DND-41 (cell line): ENCODE results near the gene MARS1.

ENCODE experiments used
- CTCF ChIP-seq: IDR thresholded peaks from 2 replicates; pipeline ENCODE4 v1.5.1; 2012; ENCODE audit warnings: borderline replicate concordance, low read length, moderate library complexity, mild to moderate bottlenecking; ENCODE audit not compliant: poor library complexity, severe bottlenecking; ENCODE audit errors: extremely low read depth
- EZH2 ChIP-seq: IDR thresholded peaks from 3 replicates; pipeline ENCODE4 v1.6.1; 2012; ENCODE audit warnings: borderline replicate concordance, low read depth, mild to moderate bottlenecking, moderate library complexity, low read length, inconsistent platforms; ENCODE audit not compliant: severe bottlenecking

- TF ChIP-seq CTCF (no peak), EZH2 (no peak)
These were observed 1.3 kb downstream of the MARS1 start for GRCh38 chr12:57489157-57489641.
